ENCODE results near the gene PTGR3. TPM values are rescaled to one million over a fixed set of nuclear protein-coding genes. Genes with fewer than 3 reads are reported as not detected.

PTGR3 gene
- total RNA-seq, 1 donor from 2014 or later, result 11.7 TPM

- DNase-seq (ENCODE audit: low read depth), result no peak
Observed at GRCh38 chr18:75172299-75173124, 36.4 kb downstream of the PTGR3 start.

- no peak for DNase-seq (ENCODE audit: low read depth)
Observed at GRCh38 chr18:75170916-75171315, 38.0 kb downstream of the PTGR3 start.

- DNase-seq (ENCODE audit: low read depth), result no peak
Observed at GRCh38 chr18:75170022-75170789, 38.7 kb downstream of the PTGR3 start.

GRCh38 chr18:75169411-75169810, 39.5 kb downstream of the PTGR3 start:
- DNase-seq (ENCODE audit: low read depth), result no peak

GRCh38 chr18:75168619-75169018, 40.3 kb downstream of the PTGR3 start:
- no peak for DNase-seq (ENCODE audit: low read depth)

GRCh38 chr18:75167759-75168618, 41.0 kb downstream of the PTGR3 start:
- DNase-seq (ENCODE audit: low read depth), result peak; percentile 7

GRCh38 chr18:75167137-75167536, 41.8 kb downstream of the PTGR3 start:
- DNase-seq (ENCODE audit: low read depth), result no peak

GRCh38 chr18:75165926-75166325, 43.0 kb downstream of the PTGR3 start:
- DNase-seq (ENCODE audit: low read depth), result no peak

GRCh38 chr18:75164479-75164878, 44.5 kb downstream of the PTGR3 start:
- no peak for DNase-seq (ENCODE audit: low read depth)

- no peak for DNase-seq (ENCODE audit: low read depth)
Observed at GRCh38 chr18:75163736-75164135, 45.2 kb downstream of the PTGR3 start.

GRCh38 chr18:75162978-75163377, 46.0 kb downstream of the PTGR3 start:
- no peak for DNase-seq (ENCODE audit: low read depth)

- DNase-seq (ENCODE audit: low read depth), result peak; percentile 47
Observed at GRCh38 chr18:75162467-75162866, 46.5 kb downstream of the PTGR3 start.

GRCh38 chr18:75161256-75162028, 47.5 kb downstream of the PTGR3 start:
- DNase-seq (ENCODE audit: low read depth), result peak; percentile 74

- peak; percentile 6 for DNase-seq (ENCODE audit: low read depth)
Observed at GRCh38 chr18:75160364-75160763, 48.6 kb downstream of the PTGR3 start.

GRCh38 chr18:75159646-75160356, 49.1 kb downstream of the PTGR3 start:
- DNase-seq (ENCODE audit: low read depth), result no peak

- no peak for DNase-seq (ENCODE audit: low read depth)
Observed at GRCh38 chr18:75159238-75159518, 49.8 kb downstream of the PTGR3 start.

Measured in myocyte (in vitro differentiated cells).